Endothelial cell of umbilical vein (primary cell): Measurements from ENCODE around the gene ZDHHC5. TPM values are rescaled to one million over a fixed set of nuclear protein-coding genes. Genes with fewer than 3 reads are reported as not detected.

ENCODE experiments used
- BruUV-seq: library from RNA; stranded (reverse); fragments of 400-500 nt; replicated peaks from 2 replicates; lab custom pipeline; 2021; lab: Mats Ljungman, UMichigan
- CTCF ChIA-PET: fragments of 300-600, 350-600 bp; sonication (Branson Sonifier 250); formaldehyde crosslinking; loops from one replicate; lab custom pipeline; 2021; ENCODE audit warnings: antibody characterized with exemption, inconsistent platforms; lab: Charles Lee
- POLR2A ChIA-PET: fragments of 300-600, 350-600 bp; sonication (Branson Sonifier 250); formaldehyde crosslinking; loops from one replicate; lab custom pipeline; 2021; ENCODE audit warnings: antibody characterized with exemption, inconsistent platforms; lab: Charles Lee
- DNase-seq: peaks from one replicate; pipeline ENCODE4 v3.0.0-alpha.2; 2011; ENCODE audit warnings: low read depth, low spot score
- FAIRE-seq: peaks from 2 replicates; lab custom pipeline; 2011; peaks lifted over from hg19 to GRCh38; lab: Jason Lieb, UNC
- H2AFZ ChIP-seq: 2 replicates; pipeline ENCODE4 v1.6.0; 2012; ENCODE audit warnings: low read depth, low read length, control low read depth, inconsistent platforms
- H3K27ac ChIP-seq: 2 replicates; pipeline ENCODE4 v1.5.1; 2011; ENCODE audit warnings: low read depth, mild to moderate bottlenecking, control low read depth, low read length, moderate library complexity; ENCODE audit not compliant: insufficient read depth
- H3K27me3 ChIP-seq, 2 experiments: 2 replicates each; pipeline versions ENCODE4 v1.6.0 to v1.6.1; 2011; ENCODE audit warnings: low read length in 2 of 2, mixed read lengths in 1 of 2; ENCODE audit not compliant: control insufficient read depth in 2 of 2, insufficient read depth in 2 of 2
- H3K36me3 ChIP-seq, 2 experiments: 2 replicates in 1 of 2; 3 replicates in 1 of 2; pipeline ENCODE4 v1.5.1; 2011; ENCODE audit warnings: low read length in 2 of 2, mild to moderate bottlenecking in 1 of 2, moderate library complexity in 1 of 2; ENCODE audit not compliant: control insufficient read depth in 2 of 2, insufficient read depth in 2 of 2; ENCODE audit errors: extremely low read depth in 1 of 2
- H3K4me1 ChIP-seq: 3 replicates; pipeline ENCODE4 v1.5.1; 2011; ENCODE audit warnings: mild to moderate bottlenecking, low read length; ENCODE audit not compliant: control insufficient read depth, insufficient read depth; ENCODE audit errors: extremely low read depth
- H3K4me2 ChIP-seq: 2 replicates; pipeline ENCODE4 v1.6.1; 2011; ENCODE audit warnings: low read length, control low read depth, mixed read lengths; ENCODE audit not compliant: insufficient read depth
- H3K4me3 ChIP-seq, 3 experiments: fragments of 200-600 bp in 1 of 3; sonication (generic), shearing (Covaris generic) in 1 of 3; replicated peaks in 1 of 3; 2 replicates each; pipeline ENCODE4 v1.5.1; 2011 to 2016; ENCODE audit warnings: control low read depth in 3 of 3, low read length in 3 of 3, mild to moderate bottlenecking in 2 of 3, inconsistent platforms in 1 of 3, low read depth in 1 of 3, moderate library complexity in 1 of 3; ENCODE audit not compliant: insufficient read depth in 1 of 3
- H3K79me2 ChIP-seq: 2 replicates; pipeline ENCODE4 v1.6.0; 2012; ENCODE audit warnings: low read length, inconsistent platforms; ENCODE audit not compliant: control insufficient read depth, insufficient read depth
- H3K9ac ChIP-seq: replicated peaks from 2 replicates; pipeline ENCODE3; 2011; ENCODE audit warnings: low read length, control low read depth; ENCODE audit not compliant: insufficient read depth; ENCODE audit errors: extremely low read depth
- H3K9me1 ChIP-seq: replicated peaks from 3 replicates; pipeline ENCODE4 v1.6.0; 2011; ENCODE audit warnings: mild to moderate bottlenecking, low read length; ENCODE audit not compliant: control insufficient read depth, insufficient read depth; ENCODE audit errors: extremely low read depth
- H3K9me3 ChIP-seq: replicated peaks from 2 replicates; pipeline ENCODE4 v1.5.1; 2012; ENCODE audit warnings: low read length, inconsistent platforms; ENCODE audit not compliant: control insufficient read depth, insufficient read depth
- H4K20me1 ChIP-seq: replicated peaks from 2 replicates; pipeline ENCODE3; 2011; ENCODE audit warnings: mild to moderate bottlenecking, low read length; ENCODE audit not compliant: control insufficient read depth, insufficient read depth; ENCODE audit errors: extremely low read depth
- EZH2 ChIP-seq: IDR thresholded peaks from 2 replicates; pipeline ENCODE4 v1.6.1; 2012; ENCODE audit warnings: borderline replicate concordance, low read depth, mild to moderate bottlenecking, moderate library complexity, low read length, inconsistent platforms; ENCODE audit not compliant: severe bottlenecking
- FOS ChIP-seq: IDR thresholded peaks from 2 replicates; pipeline ENCODE4 v1.6.1; 2011; ENCODE audit warnings: mild to moderate bottlenecking, low read length, moderate library complexity, borderline replicate concordance; ENCODE audit not compliant: insufficient read depth
- GATA2 ChIP-seq: IDR thresholded peaks from 2 replicates; pipeline ENCODE4 v1.7.0; 2011; ENCODE audit warnings: low read depth, mild to moderate bottlenecking, moderate library complexity, mixed read lengths, low read length; ENCODE audit not compliant: insufficient read length, insufficient read depth
- JUN ChIP-seq: IDR thresholded peaks from 2 replicates; pipeline ENCODE4 v1.6.1; 2011; ENCODE audit warnings: borderline replicate concordance, low read depth; ENCODE audit not compliant: insufficient read length, insufficient read depth
- POLR2A ChIP-seq: IDR thresholded peaks from 2 replicates; pipeline ENCODE4 v1.6.1; 2012; ENCODE audit warnings: low read depth, mild to moderate bottlenecking, control low read depth, low read length
- dilution Hi-C: fragments of 300-500 bp; cut with MboI; formaldehyde crosslinking; loops from one replicate; pipeline ENCODE4 v1.15.0; 2019; ENCODE audit warnings: low sequenced_read_pairs; ENCODE audit not compliant: extremely low pct_ligation_motif_present
- intact Hi-C: fragments of 100-400 bp; cut with micrococcal nuclease; formaldehyde crosslinking; loops from one replicate; pipeline ENCODE4 v1.10.0; 2022
- polyA plus RNA-seq, 4 experiments: library from polyadenylated mRNA; depleted of rRNA in 3 of 4; stranded (reverse) in 3 of 4; unstranded in 1 of 4; fragments of >200 nt; gene quantifications; 2 replicates each; pipeline versions ENCODE4 v1.2.1 to v1.2.3, GENCODE V29; 2011 to 2012; ENCODE audit warnings: missing spikeins in 1 of 4
- total RNA-seq: library from RNA; stranded (reverse); gene quantifications from 2 replicates; pipeline ENCODE4 v1.2.3, GENCODE V29; 2021
- TF ChIP-seq, protein P1 (sequence below), 2 donors: IDR thresholded peaks; 1 replicate in 1 of 2; 2 replicates in 1 of 2; pipeline ENCODE4 v1.5.1; 2011; ENCODE audit warnings: low read length in 2 of 2, mild to moderate bottlenecking in 2 of 2, moderate library complexity in 2 of 2, control low read depth in 1 of 2, inconsistent platforms in 1 of 2, low read depth in 1 of 2; ENCODE audit not compliant: insufficient read depth in 1 of 2; ENCODE audit errors: extremely low read depth in 1 of 2
- TF ChIP-seq, protein P2 (sequence below): IDR thresholded peaks from 2 replicates; pipeline ENCODE4 v1.6.1; 2011; ENCODE audit not compliant: insufficient read depth, insufficient read length

ZDHHC5 gene
- total and polyA plus RNA-seq, 2 donors (not counting 3 experiments of a cell fraction or from before 2014, with no cell fraction given): 52.9 to 67.4 TPM

DNA sequence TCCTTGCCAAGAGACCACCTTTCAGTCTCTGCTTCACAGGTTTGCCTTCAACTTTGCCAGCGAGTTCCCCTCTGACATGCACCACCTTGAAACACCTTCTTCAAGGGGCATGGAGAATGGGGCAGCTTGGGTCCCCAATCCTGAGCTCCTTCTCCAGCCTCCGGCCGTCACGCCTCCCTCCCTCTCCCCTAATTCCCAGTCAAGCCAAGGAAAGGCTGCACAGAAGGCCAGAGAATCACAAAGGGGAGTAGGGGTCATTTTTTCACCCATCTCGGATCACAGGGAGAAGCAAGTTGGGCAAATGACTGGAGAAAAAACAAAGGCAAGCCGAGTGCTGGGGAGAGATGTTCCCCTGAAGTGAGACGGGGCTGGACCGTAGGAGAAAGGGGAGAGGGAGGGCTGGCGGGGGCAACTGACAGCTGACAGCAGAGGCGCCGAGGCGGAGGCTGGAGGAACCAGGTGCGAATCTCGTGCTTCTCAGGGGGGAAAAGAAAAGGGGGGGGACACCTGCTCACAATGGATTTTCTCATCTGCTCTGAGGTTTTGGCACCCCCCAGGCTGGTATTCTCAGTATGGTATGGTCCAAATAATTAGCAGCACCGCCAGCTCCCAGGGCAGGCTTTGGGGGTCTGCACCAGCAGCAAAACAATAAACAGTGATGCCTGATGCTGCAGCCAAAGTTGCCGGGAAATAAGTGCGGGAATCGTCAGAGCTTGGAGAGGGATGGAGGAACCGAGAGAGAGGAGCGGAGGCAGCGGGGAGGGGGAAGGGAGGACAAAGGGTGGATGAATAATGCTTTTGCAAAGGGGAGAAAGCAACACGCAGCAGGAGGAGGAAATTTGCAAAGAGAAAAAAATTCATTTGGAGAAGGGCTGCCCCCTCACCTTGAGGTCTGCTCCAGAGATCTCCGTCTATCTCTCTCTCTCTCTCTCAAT is 18.8 kb upstream of the ZDHHC5 start:
- Histone ChIP-seq H3K79me2 (no peaks in the 10 kb centered on the region), H3K9me3 (no peaks in the 10 kb centered on the region), H2AFZ (no peak overlapping the region), H3K9me1 (no peaks in the 10 kb centered on the region), H3K4me2 (no peak overlapping the region), H3K4me3 (peak overlapping the region in 1 of 3 experiments; percentile 9), H3K27me3 (peaks cover 40 to 54% of the 10 kb centered on the region in 2 experiments), H3K9ac (no peak overlapping the region), H4K20me1 (no peaks in the 10 kb centered on the region), H3K36me3 (no peaks in the 10 kb centered on the region), H3K27ac (no peak overlapping the region), H3K4me1 (peaks cover 3% of the 10 kb centered on the region)
- dilution Hi-C loops: no loop called here
- DNase-seq: no peak
- TF ChIP-seq EZH2 (peak; percentile 76), POLR2A (no peak), FOS (no peak)
- no TSS peak for BruUV-seq
- FAIRE-seq: peak; percentile 4
- ChIA-PET POLR2A (interaction anchor here (0.6 kb wide), 1 partner anchor 98 kb away, joined by 3 read pairs; no protein-coding TSS in a partner anchor), CTCF (interaction anchor here (0.8 to 1.3 kb wide), 2 partner anchors 80 to 152 kb away, joined by 3 to 8 read pairs; no protein-coding TSS in a partner anchor)
- intact Hi-C loops: loop anchor here (5.0 kb wide), 1 partner anchor 322 kb away; no protein-coding TSS in a partner anchor

DNA sequence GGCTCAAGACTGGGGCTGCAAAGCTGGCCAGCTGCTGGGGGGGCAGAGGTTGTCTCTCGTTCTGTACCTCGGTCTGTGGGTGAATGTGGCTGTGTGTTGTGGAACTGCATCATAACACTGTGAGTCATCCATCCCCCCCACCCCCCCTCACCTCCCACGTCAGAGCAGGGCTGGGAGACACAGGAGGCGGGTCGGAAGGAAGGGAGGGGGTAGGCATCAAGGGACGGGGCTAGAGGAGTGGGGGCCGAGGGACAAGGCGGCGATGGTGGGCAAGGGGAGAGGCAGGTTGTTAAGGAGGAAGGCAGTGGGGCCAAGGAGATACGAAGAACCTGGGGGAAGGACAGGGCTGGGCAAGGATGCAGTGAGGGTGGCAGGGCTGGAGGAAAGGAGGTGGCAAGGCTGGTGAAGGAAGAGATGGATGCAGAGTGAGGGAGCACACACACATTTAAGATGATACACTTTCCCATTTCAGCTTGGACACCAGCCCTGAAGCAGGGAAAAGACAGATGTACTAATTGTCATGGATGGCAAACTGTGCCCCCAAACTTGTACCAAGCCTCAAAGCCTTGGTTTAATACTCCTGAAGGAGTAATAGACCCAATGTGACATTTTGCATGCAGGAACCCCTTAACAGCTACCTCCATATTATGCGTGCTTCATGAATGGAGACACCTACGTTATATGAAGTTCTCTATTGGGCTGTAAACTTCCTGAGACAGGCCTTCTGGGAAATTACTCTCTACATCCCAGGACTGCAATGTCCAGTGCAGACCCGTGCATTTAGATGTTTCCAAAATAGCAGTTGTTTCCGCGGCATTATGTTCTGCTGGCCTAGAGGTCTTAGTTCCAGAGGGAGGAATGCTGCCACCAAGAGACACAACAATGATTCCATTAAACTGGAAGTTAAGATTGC is 17.8 kb upstream of the ZDHHC5 start, which contains the start of gene YPEL4:
YPEL4 (minus strand) TSS at position 87 of the 913 bp plus-strand sequence. CDS start 2,805 bp downstream, outside the sequence.
- peak; percentile 71 for FAIRE-seq
- ChIA-PET CTCF (no interaction called here), POLR2A (no interaction called here)
- H3K4me2 ChIP-seq: no peak within 1 kb of the TSS
- H3K9me3 ChIP-seq: no peaks in the 10 kb centered on the region
- dilution Hi-C loops: no loop called here
- no TSS peak for BruUV-seq
- no peaks in the 10 kb centered on the region for H3K79me2 ChIP-seq
- TF ChIP-seq, protein P1, sequence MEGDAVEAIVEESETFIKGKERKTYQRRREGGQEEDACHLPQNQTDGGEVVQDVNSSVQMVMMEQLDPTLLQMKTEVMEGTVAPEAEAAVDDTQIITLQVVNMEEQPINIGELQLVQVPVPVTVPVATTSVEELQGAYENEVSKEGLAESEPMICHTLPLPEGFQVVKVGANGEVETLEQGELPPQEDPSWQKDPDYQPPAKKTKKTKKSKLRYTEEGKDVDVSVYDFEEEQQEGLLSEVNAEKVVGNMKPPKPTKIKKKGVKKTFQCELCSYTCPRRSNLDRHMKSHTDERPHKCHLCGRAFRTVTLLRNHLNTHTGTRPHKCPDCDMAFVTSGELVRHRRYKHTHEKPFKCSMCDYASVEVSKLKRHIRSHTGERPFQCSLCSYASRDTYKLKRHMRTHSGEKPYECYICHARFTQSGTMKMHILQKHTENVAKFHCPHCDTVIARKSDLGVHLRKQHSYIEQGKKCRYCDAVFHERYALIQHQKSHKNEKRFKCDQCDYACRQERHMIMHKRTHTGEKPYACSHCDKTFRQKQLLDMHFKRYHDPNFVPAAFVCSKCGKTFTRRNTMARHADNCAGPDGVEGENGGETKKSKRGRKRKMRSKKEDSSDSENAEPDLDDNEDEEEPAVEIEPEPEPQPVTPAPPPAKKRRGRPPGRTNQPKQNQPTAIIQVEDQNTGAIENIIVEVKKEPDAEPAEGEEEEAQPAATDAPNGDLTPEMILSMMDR (IDR thresholded peaks at IDR 0.05; ENCODE audit: extremely low read depth in 1 of 2, insufficient read depth in 1 of 2, low read depth in 1 of 2, low read length in 2 of 2): no peak
- peak; percentile 5 for TF ChIP-seq JUN
- peak; percentile 30 for TF ChIP-seq POLR2A
- TF ChIP-seq EZH2: no peak
- TF ChIP-seq, protein P2, sequence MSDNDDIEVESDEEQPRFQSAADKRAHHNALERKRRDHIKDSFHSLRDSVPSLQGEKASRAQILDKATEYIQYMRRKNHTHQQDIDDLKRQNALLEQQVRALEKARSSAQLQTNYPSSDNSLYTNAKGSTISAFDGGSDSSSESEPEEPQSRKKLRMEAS: no peak
- TF ChIP-seq FOS: peak; percentile 21
- TF ChIP-seq GATA2: no peak
- no peak within 1 kb of the TSS for H2AFZ ChIP-seq
- H3K36me3 ChIP-seq: no peaks in the 10 kb centered on the region
- peaks cover 40 to 54% of the 10 kb centered on the region in 2 experiments for H3K27me3 ChIP-seq
- peak within 1 kb of the TSS in 1 of 3 experiments; percentile 9 for H3K4me3 ChIP-seq
- H3K27ac ChIP-seq: no peak within 1 kb of the TSS
- intact Hi-C loops: loop anchor here (5.0 kb wide), 1 partner anchor 323 kb away; no protein-coding TSS in a partner anchor
- H3K9me1 ChIP-seq: no peaks in the 10 kb centered on the region
- peak; percentile 67 for DNase-seq
- no peaks in the 10 kb centered on the region for H4K20me1 ChIP-seq
- H3K4me1 ChIP-seq: peaks cover 3% of the 10 kb centered on the region
- H3K9ac ChIP-seq: no peak within 1 kb of the TSS
